K562 (cell line): Measurements from ENCODE around the gene NEDD4. TPM values are rescaled to one million over a fixed set of nuclear protein-coding genes. Genes with fewer than 3 reads are reported as not detected.
"Not testable (repeated sequence)": the region's sequence is repeated elsewhere in the genome, so short reads cannot be mapped to it uniquely, and the experiment has no call there.

Experiments
- ATAC-seq: fragments of 200-7000 bp; cut with Tn5 transposase; 3 replicates; pipeline ENCODE4 v1.9.1; 2020; ENCODE audit warnings: moderate library complexity
- BruUV-seq: library from RNA; stranded (reverse); fragments of 400-500 nt; replicated peaks from 2 replicates; lab custom pipeline; 2021; lab: Mats Ljungman, UMichigan
- CTCF ChIA-PET: fragments of 300-600 bp; formaldehyde crosslinking; extraction: SDS; loops from one replicate; lab custom pipeline; 2021; ENCODE audit warnings: low intra/inter-chr PET ratio; lab: Yijun Ruan, JAX
- POLR2A ChIA-PET: fragments of 300-600, 350-650 bp; sonication (Branson Sonifier 250); formaldehyde crosslinking; extraction: SDS; loops from one replicate; lab custom pipeline; 2021; ENCODE audit warnings: antibody characterized with exemption, inconsistent platforms; lab: Yijun Ruan, JAX
- DNase-seq, 4 experiments: peaks; one replicate each; pipeline versions ENCODE4 v3.0.0 to v3.0.0-alpha.2; 2011 to 2018; ENCODE audit warnings: low spot score in 3 of 4, mixed read lengths in 3 of 4; ENCODE audit errors: extremely low read depth in 1 of 4
- FAIRE-seq: peaks from 2 replicates; lab custom pipeline; 2011; peaks lifted over from hg19 to GRCh38; lab: Jason Lieb, UNC
- H2AFZ ChIP-seq: 2 replicates; pipeline ENCODE4 v1.6.0; 2011; ENCODE audit warnings: low read depth, low read length, control low read depth, inconsistent platforms
- H3K27ac ChIP-seq: fragments of 200-600 bp; 3 replicates; pipeline ENCODE4 v1.8.0; 2011; ENCODE audit warnings: low read depth, mild to moderate bottlenecking, control low read depth, inconsistent platforms, low read length, moderate library complexity, mixed read lengths; ENCODE audit errors: extremely low read depth
- H3K27me3 ChIP-seq, 2 experiments: fragments of 300-600 bp in 1 of 2; 2 replicates in 1 of 2; 3 replicates in 1 of 2; pipeline versions ENCODE4 v1.6.0 to v1.8.0; 2011; ENCODE audit warnings: inconsistent platforms in 2 of 2, low read length in 2 of 2, mild to moderate bottlenecking in 1 of 2, mixed read lengths in 1 of 2, moderate library complexity in 1 of 2; ENCODE audit not compliant: control insufficient read depth in 2 of 2, insufficient read depth in 2 of 2
- H3K36me3 ChIP-seq: fragments of 300-600 bp; 3 replicates; pipeline ENCODE4 v1.8.0; 2011; ENCODE audit warnings: mild to moderate bottlenecking, low read length, inconsistent platforms; ENCODE audit not compliant: control insufficient read depth, insufficient read depth
- H3K4me1 ChIP-seq, 2 experiments: fragments of 200-600 bp in 1 of 2; replicated peaks in 1 of 2; 2 replicates in 1 of 2; 3 replicates in 1 of 2; pipeline versions ENCODE4 v1.5.1 to v1.8.0; 2011; ENCODE audit warnings: inconsistent platforms in 2 of 2, low read length in 2 of 2, mild to moderate bottlenecking in 1 of 2, mixed read lengths in 1 of 2, moderate library complexity in 1 of 2; ENCODE audit not compliant: control insufficient read depth in 2 of 2, insufficient read depth in 2 of 2
- H3K4me2 ChIP-seq: 2 replicates; pipeline ENCODE4 v1.6.1; 2011; ENCODE audit warnings: low read length, control low read depth, inconsistent platforms, mixed read lengths; ENCODE audit not compliant: insufficient read depth
- H3K4me3 ChIP-seq: fragments of 200-600 bp; sonication (generic), shearing (Covaris generic); 2 replicates; pipeline ENCODE4 v1.5.1; 2016; ENCODE audit warnings: control low read depth, inconsistent platforms
- H3K79me2 ChIP-seq: fragments of 200-600 bp; 3 replicates; pipeline ENCODE4 v1.8.0; 2011; ENCODE audit warnings: low read length, inconsistent platforms; ENCODE audit not compliant: control insufficient read depth, insufficient read depth
- H3K9ac ChIP-seq, 2 experiments: 2 replicates each; pipeline versions ENCODE4 v1.6.0 to v1.6.1; 2011; ENCODE audit warnings: low read depth in 2 of 2, low read length in 2 of 2, control low read depth in 1 of 2, inconsistent platforms in 1 of 2, mild to moderate bottlenecking in 1 of 2, mixed read lengths in 1 of 2; ENCODE audit not compliant: insufficient read depth in 1 of 2
- H3K9me1 ChIP-seq: one replicate; pipeline ENCODE4 v1.6.0; 2011; ENCODE audit warnings: inconsistent platforms, mild to moderate bottlenecking, low read length, moderate library complexity; ENCODE audit not compliant: control insufficient read depth, insufficient read depth
- H3K9me3 ChIP-seq: replicated peaks from 2 replicates; pipeline ENCODE4 v1.5.1; 2011; ENCODE audit warnings: low read depth, low read length, inconsistent platforms; ENCODE audit not compliant: control insufficient read depth, insufficient read depth
- H4K20me1 ChIP-seq: replicated peaks from 2 replicates; pipeline ENCODE4 v1.6.1; 2011; ENCODE audit warnings: low read length, inconsistent platforms, mixed read lengths; ENCODE audit not compliant: control insufficient read depth, insufficient read depth
- ZNF639 ChIP-seq, 2 experiments: fragments of 200-800 bp in 1 of 2; sonication (Bioruptor generic) in 1 of 2; sonication (generic) in 1 of 2; formaldehyde crosslinking in 1 of 2; IDR thresholded peaks in 1 of 2; conservative IDR thresholded peaks in 1 of 2; 2 replicates each; pipeline versions ENCODE4 v1.5.0 to v1.6.1; 2016 to 2020; ENCODE audit warnings: missing compliant biosample characterization in 1 of 2, missing genetic modification characterization in 1 of 2, missing genetic modification reagents in 1 of 2
- WGBS: fragments of 100-300 bp; shearing (Covaris generic); methylation state at CpG from one replicate; pipeline ENCODE4 v1.1.6; 2016; ENCODE audit warnings: low coverage, mixed read lengths; ENCODE audit not compliant: insufficient coverage; ENCODE audit errors: missing lambda C conversion rate; 5-methylcytosine and 5-hydroxymethylcytosine counted together
- in situ Hi-C: fragments of 300-500 bp; cut with MboI; formaldehyde crosslinking; loops from 4 replicates; pipeline ENCODE4 v1.15.0; 2018; ENCODE audit warnings: inconsistent platforms, mixed read lengths
- intact Hi-C: fragments of 100-400 bp; cut with micrococcal nuclease; formaldehyde crosslinking; loops from 2 replicates; pipeline ENCODE4 v1.14.2; 2022
- polyA plus RNA-seq, 8 experiments: library from polyadenylated mRNA; depleted of rRNA in 4 of 8; stranded (reverse) in 5 of 8; unstranded in 3 of 8; fragments of >200 nt; fragmentation: Nextera tagmentation in 2 of 8; fragmentation: Illumina TruSeq in 1 of 8; extraction: Ambion mirVana in 2 of 8; extraction: Trizol in 1 of 8; gene quantifications; 2 replicates each; pipeline versions ENCODE4 v1.2.1 to v1.2.3, GENCODE V29; 2011 to 2014; ENCODE audit warnings: inconsistent platforms in 1 of 8, missing spikeins in 1 of 8
- total RNA-seq, 7 experiments: library from RNA; depleted of rRNA in 6 of 7; stranded (reverse); fragments of >200 nt in 6 of 7; fragmentation: Illumina TruSeq in 2 of 7; extraction: Trizol in 2 of 7; gene quantifications; 2 replicates each; pipeline versions ENCODE4 v1.2.1 to v1.2.3, GENCODE V29; 2011 to 2021; ENCODE audit warnings: low replicate concordance in 1 of 7
- TF ChIP-seq, protein P1 (sequence below): fragments of 200-800 bp; sonication (Bioruptor generic); IDR thresholded peaks from 2 replicates; pipeline ENCODE4 v1.6.1; 2017; ENCODE audit warnings: missing genetic modification characterization, missing compliant biosample characterization

Gene NEDD4
- total and polyA plus RNA-seq, 9 of the 15 experiments (the other 6 are each of a cell fraction or from before 2014, with no cell fraction given), result 7.2 to 23.7 (median 17.3) TPM

GRCh38 chr15:56007053-56007452 lies 13.6 kb upstream of the NEDD4 start:
- BruUV-seq, POLR2A ChIA-PET, H3K9ac ChIP-seq, H3K27ac ChIP-seq, in situ Hi-C loops, H3K9me1 ChIP-seq, H3K27me3 ChIP-seq, H2AFZ ChIP-seq, DNase-seq, H4K20me1 ChIP-seq, H3K36me3 ChIP-seq, intact Hi-C loops, H3K4me3 ChIP-seq, H3K9me3 ChIP-seq, FAIRE-seq, CTCF ChIA-PET, H3K4me1 ChIP-seq, H3K79me2 ChIP-seq: not testable (repeated sequence)
- WGBS, result 15% methylated on average over 14 of the region's 40 CpGs
- TF ChIP-seq, protein P1, sequence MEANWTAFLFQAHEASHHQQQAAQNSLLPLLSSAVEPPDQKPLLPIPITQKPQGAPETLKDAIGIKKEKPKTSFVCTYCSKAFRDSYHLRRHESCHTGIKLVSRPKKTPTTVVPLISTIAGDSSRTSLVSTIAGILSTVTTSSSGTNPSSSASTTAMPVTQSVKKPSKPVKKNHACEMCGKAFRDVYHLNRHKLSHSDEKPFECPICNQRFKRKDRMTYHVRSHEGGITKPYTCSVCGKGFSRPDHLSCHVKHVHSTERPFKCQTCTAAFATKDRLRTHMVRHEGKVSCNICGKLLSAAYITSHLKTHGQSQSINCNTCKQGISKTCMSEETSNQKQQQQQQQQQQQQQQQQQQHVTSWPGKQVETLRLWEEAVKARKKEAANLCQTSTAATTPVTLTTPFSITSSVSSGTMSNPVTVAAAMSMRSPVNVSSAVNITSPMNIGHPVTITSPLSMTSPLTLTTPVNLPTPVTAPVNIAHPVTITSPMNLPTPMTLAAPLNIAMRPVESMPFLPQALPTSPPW (CRISPR knock-in tag), result peak; percentile 92
- peak in 1 of 2 experiments; percentile 70; a peak in 1 of 4 replicates for TF ChIP-seq ZNF639 (CRISPR knock-in tag; conservative IDR thresholded peaks at IDR 0.05 in 1 of 2, IDR thresholded peaks at IDR 0.05 in 1 of 2)
- peak; percentile 48 for ATAC-seq
- H3K4me2 ChIP-seq, result peak overlapping the region; percentile 60
